GM19372 (cell line): ENCODE measurements around the gene RBM33.
"Not testable (repeated sequence)": the region's sequence is repeated elsewhere in the genome, so short reads cannot be mapped to it uniquely, and the experiment has no call there.

ENCODE experiments used
- ATAC-seq: cut with Tn5 transposase; IDR thresholded peaks from one replicate; pipeline ENCODE4 v1.9.1; 2021; ENCODE audit warnings: mild to moderate bottlenecking, low read depth, moderate library complexity; ENCODE audit not compliant: unreplicated experiment

The RBM33 gene, protein sequence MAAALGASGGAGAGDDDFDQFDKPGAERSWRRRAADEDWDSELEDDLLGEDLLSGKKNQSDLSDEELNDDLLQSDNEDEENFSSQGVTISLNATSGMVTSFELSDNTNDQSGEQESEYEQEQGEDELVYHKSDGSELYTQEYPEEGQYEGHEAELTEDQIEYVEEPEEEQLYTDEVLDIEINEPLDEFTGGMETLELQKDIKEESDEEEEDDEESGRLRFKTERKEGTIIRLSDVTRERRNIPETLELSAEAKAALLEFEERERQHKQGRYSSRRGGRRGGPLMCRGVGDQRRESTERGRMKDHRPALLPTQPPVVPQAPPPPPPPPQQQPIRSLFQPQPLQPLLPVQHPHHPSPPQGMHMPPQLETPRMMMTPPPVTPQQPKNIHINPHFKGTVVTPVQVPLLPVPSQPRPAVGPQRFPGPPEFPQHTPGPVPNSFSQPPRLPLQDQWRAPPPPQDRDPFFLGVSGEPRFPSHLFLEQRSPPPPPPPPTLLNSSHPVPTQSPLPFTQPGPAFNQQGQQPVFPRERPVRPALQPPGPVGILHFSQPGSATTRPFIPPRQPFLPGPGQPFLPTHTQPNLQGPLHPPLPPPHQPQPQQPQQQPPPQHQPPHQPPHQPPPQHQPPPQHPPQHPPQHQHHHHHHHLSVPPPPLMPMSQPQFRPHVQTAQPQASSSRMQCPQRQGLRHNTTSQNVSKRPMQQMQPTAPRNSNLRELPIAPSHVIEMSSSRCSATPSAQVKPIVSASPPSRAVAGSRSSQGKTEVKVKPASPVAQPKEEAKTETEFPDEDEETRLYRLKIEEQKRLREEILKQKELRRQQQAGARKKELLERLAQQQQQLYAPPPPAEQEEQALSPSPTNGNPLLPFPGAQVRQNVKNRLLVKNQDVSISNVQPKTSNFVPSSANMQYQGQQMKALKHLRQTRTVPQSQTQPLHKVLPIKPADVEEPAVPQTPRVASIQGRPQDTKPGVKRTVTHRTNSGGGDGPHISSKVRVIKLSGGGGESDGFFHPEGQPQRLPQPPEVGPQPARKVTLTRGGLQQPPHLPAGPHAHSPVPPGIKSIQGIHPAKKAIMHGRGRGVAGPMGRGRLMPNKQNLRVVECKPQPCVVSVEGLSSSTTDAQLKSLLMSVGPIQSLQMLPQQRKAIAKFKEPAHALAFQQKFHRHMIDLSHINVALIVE

DNA sequence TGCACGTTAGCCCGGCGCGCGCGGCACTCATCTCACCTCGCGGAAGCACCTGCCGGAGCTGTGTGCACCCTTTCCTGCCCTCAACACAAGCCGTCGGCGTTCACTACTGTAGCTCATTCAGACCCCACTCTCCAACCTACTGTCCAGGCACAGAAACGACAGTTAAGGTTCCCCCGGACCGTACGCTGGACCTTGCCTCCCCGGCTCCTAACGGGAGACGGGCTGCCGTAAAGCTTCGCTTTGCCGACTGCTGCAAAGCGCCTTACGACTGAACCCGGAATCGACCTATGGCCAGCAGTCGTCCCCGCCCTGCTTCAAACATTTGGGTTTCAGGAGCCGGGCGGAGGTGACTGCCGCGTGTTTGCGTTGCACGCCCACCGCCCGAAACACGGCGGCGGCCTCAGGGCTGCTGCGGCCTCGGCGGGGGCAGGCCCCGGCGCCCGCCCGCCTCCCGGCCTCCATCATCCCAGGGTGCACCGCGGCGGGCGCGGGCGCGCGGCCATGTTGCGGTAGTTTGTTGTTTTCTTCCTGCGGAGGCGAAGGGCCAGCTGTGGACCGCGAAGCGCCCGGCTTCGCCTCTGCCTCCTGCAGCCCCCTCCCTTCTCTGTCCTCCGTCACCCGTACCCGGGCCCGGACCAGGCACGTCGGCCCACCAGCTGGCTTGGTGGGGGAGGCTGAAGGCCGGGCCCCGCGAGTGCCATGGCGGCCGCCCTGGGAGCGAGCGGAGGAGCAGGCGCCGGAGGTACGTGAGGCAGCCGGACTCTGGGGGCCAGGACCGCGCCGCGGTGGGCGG, at the start of gene RBM33:
RBM33 (plus strand) TSS at position 484 of the 793 bp plus-strand sequence; CDS start at position 700, 216 bp downstream.
- peak; percentile 75 for ATAC-seq

DNA sequence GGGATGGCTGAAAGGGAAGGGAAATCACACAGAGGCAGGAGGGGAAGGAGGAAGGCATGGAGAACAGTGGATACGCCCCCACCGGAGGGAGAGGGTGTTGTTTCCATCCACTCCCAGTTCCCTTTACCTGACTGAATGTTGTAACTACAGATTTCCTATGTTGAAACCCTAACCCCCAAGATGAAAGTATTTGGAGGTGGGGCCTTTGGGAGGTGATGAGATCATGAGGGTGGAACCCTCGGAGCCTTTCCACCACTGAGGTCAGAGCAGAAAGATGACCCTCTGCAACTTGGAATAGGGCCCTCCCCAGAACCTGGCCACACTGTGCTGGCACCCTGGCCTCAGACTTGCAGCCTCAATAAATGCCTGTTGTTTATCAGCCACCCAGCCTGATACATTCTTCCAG, 49.5 kb upstream of the RBM33 start:
- no peak for ATAC-seq

DNA sequence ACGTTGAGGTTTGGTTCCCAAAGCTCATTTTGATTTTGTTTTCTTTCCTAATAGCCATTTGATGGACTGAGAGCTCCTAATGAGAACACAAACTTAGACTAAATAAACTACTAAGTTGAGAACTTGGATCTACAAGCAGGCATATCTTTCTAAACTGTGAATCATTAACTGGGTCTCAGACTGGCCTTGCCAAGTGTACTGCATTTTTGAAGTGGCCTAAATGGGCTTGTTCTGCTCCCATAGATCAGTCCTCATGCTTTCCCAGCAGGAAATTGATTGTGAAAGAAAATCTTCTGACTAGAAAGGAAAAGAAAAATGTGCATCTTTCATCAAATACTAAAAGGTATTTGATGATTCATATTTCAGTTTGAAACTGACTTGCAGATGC, 46.7 kb upstream of the RBM33 start:
- ATAC-seq = no peak

DNA sequence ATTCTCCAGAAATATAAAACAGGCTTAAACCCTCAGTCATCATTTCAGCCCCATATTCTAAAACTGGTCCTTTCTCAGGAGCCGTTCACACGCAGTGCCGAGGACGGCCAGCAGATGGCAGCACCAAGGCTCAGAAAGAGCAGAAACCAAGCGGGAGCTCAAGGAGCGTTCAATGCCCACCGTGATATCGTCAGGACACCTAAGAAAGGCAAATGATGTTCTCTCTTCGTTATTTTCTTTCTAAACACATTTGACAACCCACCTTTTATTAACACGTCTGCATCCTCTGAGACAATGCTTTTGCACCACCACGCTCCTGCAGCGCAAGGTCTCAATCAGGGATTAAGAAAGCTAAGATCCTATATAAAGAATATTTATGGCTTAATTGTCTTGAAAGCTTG, 45.7 kb upstream of the RBM33 start:
- peak; percentile 74 for ATAC-seq

DNA sequence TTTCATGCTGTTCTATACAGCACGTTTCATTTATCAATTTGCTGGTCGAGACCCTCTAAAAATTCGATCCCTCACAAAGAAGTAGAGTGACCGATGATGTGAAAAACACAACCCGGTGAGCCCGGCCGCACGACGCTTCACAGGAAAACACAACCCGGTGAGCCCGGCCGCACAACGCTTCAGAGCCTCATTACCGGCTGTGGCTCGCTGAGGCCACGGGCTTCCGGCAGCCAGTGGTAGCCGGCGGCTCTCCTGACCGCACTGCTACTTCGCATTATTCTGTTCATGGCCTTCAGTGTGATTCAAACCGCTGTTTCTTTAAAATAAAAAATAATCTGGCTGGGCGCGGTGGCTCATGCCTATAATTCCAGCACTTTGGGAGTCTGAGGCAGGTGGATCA, 42.3 kb upstream of the RBM33 start:
- ATAC-seq = no peak

DNA sequence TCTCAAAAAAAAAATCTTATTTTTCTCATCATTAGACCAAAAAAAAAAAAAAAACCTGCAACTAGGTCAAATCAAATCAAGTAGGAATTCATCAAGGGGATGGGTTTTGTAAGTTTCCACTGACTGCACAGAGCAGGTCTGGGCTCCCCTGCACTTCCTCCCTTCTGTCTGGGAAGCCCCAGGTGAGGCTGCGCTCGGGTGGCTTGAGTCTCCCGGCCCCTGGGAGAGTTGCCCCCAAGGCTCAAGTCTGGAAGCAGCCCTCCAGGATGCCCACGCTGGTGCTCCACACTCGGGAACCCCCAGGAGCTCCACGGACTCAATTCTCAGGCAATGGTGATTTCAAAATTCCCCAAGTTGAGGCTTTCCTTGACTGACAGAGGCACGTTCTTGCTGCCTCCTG, 41.7 kb upstream of the RBM33 start:
- ATAC-seq = no peak

DNA sequence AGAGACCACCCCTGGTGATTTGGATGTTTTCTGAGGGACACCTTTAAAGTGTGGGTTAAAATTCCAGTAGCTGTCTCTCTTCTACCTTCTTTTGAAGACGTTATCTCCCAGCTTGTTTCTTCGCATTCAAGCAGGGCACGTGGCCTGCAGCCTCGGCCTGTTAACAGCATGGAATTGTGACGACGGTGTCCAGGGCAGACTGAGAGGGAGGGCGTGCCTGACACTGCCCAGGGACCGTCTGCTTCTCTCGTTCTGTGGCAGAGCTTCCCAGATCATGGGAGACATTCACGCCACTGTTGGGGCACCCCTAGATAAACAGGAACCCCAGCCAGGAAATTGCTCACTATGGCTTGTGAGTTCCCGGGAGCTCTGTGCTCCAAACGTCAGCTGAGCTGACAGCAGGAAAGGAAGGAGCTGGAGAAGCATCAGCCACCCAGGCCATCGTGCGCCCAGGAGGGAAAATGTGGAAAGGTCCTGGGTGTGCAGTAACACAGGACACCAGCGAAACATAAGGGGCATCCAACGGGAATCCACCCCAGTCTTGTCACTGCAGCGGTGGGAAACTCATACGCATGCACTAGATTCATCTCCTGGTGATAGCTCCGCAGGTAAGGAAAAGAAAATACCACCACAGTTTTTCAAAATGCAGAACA, 41.1 kb upstream of the RBM33 start:
- no peak for ATAC-seq

DNA sequence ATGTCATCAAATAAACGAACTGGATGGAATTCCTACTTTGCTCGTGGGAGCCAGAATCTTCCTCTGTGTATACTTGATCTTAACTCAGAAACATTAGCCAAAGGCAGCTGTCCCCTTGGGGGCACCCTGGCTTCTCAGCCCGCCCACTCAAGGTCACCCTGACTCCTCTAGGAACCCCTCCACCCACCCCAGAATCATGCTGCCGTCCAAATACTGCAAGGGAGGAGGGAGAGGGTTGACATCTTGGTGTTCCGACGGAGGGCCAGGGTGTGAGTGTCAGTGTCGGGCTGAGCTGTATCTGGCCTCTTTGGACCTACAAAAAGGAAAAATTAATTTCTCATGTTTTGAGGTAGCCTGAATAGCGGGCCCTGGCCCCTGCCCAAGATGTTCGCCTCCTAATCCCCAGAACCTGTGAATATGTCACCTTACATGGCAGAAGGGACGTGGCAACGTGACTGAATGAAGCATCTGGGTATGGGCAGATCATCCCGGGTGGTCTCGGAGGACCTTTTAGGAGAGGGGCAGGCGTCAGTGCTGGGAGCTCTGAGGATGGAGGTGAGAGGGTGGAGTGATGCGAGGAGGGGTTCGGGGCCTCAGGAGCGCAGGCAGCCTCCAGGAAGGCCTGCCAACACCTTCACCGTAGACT, 40.5 kb upstream of the RBM33 start:
- no peak for ATAC-seq

DNA sequence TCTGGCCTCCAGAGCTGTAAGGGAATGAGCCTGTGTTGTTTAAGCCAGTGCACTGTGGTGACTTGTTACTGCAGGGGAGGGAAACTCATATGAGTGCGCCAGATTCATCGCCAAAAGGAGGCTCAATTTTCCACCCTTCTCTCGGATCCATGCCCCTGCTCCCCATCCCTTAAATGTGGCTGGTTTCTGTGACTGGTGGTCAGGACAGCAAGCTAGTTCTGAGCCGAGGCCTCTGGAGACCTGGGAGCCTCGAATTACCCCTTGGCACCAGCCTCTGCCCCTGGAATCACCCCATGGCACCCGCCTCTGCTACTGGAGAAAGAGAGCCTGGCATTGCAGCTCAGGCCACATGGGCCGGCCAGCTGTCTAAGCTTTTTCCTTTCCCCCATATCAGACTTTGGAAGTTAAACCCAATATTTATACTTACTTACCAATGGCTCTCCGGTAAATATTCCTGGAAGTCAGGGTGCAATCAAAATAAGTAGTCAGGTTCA, 39.9 kb upstream of the RBM33 start:
- ATAC-seq = no peak

DNA sequence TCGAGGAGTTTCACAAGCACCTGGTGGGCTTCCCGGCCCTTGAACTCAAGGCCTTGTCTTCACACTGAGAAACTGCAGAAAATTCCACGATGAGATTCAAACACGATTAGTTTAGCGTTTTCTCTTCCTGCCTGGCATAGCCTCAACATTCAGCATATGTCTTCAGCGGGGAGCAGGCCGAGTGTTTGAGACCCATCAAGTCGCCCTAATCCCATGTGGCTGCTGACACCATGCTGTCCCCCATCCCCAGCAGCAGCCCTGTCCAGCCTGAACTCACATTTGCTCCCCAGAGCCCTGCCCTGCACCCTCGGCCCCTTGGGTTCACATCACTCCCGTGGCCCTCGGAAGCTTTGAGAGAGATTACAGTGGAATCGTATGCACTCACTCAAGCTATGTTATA, 35.3 kb upstream of the RBM33 start:
- ATAC-seq = no peak

DNA sequence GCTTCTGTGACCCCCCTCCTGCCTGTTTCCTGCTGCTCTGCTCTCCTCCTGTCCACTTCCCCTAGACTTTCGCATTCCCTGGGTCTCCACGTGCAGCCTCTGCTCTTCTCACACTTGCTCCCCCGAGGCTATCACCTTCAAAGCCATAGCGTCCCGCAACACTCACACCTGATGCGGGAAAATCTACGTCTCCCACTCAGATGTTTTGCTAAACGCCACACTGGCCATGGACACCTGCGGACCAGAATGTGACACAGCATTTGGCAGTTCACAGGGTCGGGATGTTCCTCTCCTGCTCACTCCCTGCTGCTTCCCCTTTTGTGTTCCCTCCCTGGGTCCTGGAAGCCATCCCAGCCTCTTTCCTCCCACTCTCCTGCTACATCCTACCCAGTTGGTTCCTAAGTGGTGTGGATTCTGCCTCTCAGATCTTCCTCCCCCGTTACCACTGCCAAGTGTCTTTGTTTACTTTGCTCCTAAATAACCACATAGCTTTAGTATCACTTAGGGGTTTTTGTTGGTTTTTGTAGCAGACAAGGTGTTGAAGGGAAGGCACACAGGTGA, 33.7 kb upstream of the RBM33 start:
- no peak for ATAC-seq

DNA sequence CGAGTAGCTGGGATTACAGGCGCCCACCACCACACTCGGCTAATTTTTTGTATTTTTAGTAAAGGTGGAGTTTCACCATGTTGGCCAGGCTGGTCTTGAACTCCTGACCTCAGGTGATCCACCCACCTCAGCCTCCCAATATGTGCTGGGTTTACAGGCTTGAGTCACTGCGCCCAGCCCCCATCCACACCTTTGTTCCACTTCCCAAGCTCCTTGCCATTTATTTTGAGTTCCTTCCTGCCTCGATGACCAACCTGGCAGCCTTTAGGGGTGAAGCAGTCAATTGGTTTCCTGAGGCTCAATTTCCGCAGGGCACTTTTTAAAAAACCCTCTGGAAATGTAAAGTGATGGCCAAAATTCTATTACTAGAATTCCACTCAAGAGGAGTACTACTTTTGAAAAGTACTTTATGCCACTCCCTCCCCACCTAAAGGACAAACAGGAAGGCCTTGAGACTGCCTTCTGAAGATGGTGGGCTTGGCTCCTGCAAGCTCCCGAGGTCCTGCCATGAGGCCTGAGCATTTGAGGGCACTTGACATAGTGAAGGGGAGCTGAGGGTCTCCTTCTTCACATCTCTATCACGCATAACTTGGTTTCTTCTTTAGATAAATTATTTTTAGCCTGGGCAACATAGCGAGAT, 32.5 kb upstream of the RBM33 start:
- no peak for ATAC-seq

DNA sequence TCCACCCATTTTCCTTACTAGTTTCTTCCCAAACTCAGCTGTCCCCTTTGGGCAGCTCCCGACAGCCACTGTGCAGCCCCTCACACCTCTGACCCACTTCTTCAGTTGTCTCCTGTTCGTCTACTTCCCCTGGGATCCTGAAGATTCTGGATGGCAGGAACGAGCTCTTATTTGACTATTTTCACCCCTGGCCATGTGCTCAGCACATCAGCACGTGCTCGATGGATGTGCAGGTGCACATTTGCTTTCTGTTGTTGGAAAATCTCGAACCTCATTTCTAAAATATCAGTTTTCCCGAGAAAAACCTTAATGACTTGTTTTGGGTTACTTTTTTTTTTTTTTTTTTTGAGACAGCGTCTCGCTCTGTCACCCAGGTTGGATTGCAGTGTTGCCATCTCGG, 31.8 kb upstream of the RBM33 start:
- no peak for ATAC-seq

DNA sequence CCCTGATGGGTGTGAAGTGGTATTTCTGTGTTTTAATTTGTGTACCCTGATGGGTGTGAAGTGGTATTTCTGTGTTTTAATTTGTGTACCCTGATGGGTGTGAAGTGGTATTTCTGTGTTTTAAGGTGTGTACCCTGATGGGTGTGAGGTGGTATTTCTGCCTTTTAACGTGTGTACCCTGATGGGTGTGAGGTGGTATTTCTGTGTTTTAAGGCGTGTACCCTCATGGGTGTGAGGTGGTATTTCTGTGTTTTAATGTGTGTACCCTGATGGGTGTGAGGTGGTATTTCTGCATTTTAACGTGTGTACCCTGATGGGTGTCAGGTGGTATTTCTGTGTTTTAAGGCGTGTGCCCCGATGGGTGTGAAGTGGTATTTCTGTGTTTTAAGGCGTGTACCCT, 29.4 kb upstream of the RBM33 start:
- ATAC-seq = not testable (repeated sequence)

DNA sequence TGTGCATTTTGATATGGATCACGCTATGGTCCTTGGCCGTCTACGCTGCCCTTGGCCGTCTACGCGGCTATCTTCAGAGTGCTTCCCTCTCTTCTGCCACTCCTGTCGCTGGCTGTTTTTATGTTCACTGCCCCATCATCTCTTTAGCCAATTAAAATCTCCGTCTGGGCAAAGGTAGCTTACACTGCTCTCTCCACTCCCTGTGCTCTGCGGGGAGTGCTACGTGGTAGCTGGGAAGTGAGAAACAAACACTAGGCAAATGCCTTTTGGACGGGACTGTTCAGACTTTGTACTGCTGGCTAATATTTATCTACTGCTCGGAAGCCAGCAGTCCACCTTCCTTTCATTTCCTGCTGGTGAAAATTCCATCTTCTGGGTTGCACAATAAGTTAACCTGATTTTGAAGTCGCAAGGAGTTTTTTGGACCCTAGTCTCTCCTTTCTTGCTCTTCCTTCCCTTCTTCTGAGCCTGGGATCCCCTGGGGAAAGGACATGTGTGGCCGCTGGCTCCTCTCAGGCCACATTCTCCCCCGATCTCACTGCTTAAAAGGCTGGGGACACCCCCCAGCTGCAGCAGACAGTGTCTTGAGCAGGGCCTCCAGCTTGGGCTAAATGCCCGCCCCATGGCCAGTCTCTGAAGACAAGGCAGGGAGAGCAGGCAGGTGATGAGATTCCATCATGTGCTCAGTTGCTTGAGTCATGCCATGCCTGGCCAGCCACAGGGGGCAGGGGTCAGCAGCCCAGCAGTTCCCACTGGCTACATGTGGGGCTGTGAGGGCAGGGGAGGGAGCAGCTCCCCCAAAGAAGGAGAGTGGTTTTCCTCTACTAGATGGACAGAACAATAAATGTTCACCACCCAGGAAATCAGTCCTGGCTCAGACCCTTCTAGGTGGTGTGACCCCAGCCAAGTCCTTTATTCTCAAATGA, 25.5 kb upstream of the RBM33 start:
- ATAC-seq = no peak

DNA sequence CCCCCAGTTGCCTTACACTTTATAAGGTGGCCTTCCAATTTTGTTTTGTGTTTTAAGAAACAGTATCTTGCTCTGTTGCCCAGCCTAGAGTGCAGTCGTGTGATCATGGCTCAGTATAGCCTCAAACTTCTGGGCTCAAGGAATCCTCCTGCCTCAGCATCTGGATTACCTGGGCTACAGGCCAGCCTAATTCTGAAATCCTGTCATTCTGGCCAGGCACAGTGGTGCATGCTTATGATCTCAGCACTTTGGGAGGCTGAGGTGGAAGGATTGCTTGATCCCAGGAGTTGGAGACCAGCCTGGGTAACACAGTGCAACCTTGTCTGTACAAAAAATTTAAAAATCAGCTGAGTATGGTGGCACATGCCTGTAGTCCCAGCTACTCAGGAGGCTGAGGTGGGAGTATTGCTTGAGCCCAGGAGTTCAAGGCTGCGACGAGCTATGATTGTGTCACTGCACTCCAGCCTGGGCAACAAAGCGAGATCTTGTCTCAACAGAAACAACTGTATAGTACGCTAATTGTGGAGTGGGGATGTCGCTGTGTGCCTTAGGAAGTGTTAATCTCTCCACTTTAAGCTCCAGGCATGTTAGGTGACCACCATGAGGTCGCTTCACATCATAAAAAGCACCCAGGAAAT, 24.7 kb upstream of the RBM33 start:
- ATAC-seq = no peak

DNA sequence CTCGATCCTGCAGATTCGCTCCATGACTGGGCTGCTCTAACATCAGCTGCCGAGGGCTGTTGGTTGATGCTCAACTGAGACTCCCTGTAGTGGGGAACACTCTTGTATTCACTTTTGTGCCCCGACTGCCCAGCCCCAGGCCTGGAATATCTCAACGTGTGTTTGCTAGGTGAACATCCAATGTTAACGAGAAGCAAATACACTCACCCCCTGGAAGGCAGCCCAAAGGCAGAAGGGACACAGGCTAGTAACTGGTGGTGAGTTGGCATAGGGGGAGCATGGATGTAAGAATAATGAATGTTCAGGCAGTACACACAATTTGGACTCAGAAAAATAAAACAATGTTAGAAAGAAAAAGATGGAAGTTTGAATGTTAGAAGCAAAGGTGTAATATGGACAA, 24.0 kb upstream of the RBM33 start:
- no peak for ATAC-seq
